ENCODE measurements around the gene NAT9.

- TF ChIP-seq CTCF (IDR thresholded peaks at IDR 0.05) (no peak), EP300 (IDR thresholded peaks at IDR 0.05) (no peak)
These were observed at the start of gene NAT9 for GRCh38 chr17:74776044-74776962.
